ENCODE data around the gene STAB1. TPM values are rescaled to one million over a fixed set of nuclear protein-coding genes. Genes with fewer than 3 reads are reported as not detected.

The STAB1 gene
- total and polyA plus RNA-seq, 10 of the 15 experiments (the other 5 are each of a cell fraction or from before 2014, with no cell fraction given), result 0.46 TPM; not detected in 9

- no peak for TF ChIP-seq BACH1 (IDR thresholded peaks at IDR 0.05; ENCODE audit: borderline replicate concordance)
- TF ChIP-seq MEF2A (IDR thresholded peaks at IDR 0.05; ENCODE audit: insufficient read depth, low read depth, low read length), result no peak
- no peak for TF ChIP-seq RELB (IDR thresholded peaks at IDR 0.05; ENCODE audit: low read depth)
- no peak for TF ChIP-seq CREB1 (IDR thresholded peaks at IDR 0.05; ENCODE audit: low read depth)
- TF ChIP-seq ELK1 (IDR thresholded peaks at IDR 0.05; ENCODE audit: low read depth, low read length), result no peak
- no peak for TF ChIP-seq HDGF (IDR thresholded peaks at IDR 0.05)
Observed at GRCh38 chr3:52513281-52513680, 18.1 kb downstream of the STAB1 start (continued).

- FAIRE-seq (no peak), ATAC-seq (no peak), DNase-seq (ENCODE audit: low read depth, low spot score) (no peak)
- Histone ChIP-seq H3K9ac (ENCODE audit: control insufficient read depth, insufficient read depth, low read length) (no peak overlapping the region), H3K79me2 (ENCODE audit: control insufficient read depth, insufficient read depth, low read length) (no peaks in the 10 kb centered on the region), H4K20me1 (ENCODE audit: control insufficient read depth, insufficient read depth) (no peaks in the 10 kb centered on the region), H3K4me2 (ENCODE audit: control insufficient read depth, insufficient read depth) (no peak overlapping the region), H3K9me3 (replicated peaks; ENCODE audit: control insufficient read depth, insufficient read depth, low read length) (no peaks in the 10 kb centered on the region), H3K36me3 (ENCODE audit: control insufficient read depth in 2 of 2, insufficient read depth in 2 of 2, low read length in 1 of 2) (no peaks in the 10 kb centered on the region), H3K4me3 (no peak overlapping the region), H3K27ac (ENCODE audit: control insufficient read depth, insufficient read depth) (no peak overlapping the region), H3K27me3 (replicated peaks in 1 of 2; ENCODE audit: control insufficient read depth in 2 of 2, insufficient read depth in 2 of 2, low read length in 1 of 2) (no peaks in the 10 kb centered on the region; a peak in 2 of 4 replicates), H2AFZ (ENCODE audit: control insufficient read depth, low read depth, low read length) (no peak overlapping the region), H3K4me1 (ENCODE audit: control insufficient read depth, insufficient read depth, low read length) (no peaks in the 10 kb centered on the region)
- no TSS peak for BruUV-seq (replicated peaks)
- in situ Hi-C loops (cut with MboI), result no loop called here
- ChIA-PET CTCF (no interaction called here), RAD21 (ENCODE audit: unreplicated experiment) (no interaction called here), SMC1A (ENCODE audit: uncharacterized antibody, unreplicated experiment) (no interaction called here), POLR2A (no interaction called here)
- no peak for TF ChIP-seq IKZF2 (IDR thresholded peaks at IDR 0.05)
- no peak for TF ChIP-seq ZBTB40 (IDR thresholded peaks at IDR 0.05; ENCODE audit: borderline replicate concordance)
- TF ChIP-seq HSF1 (IDR thresholded peaks at IDR 0.05; ENCODE audit: low read depth, low read length), result no peak
- no peak for TF ChIP-seq ESRRA (IDR thresholded peaks at IDR 0.05; ENCODE audit: low read length)
- 27% methylated on average over 11 of the region's 11 CpGs for WGBS (ENCODE audit: insufficient coverage, insufficient replicate concordance, low lambda C conversion rate, missing lambda C conversion rate)
- intact Hi-C loops (cut with micrococcal nuclease; ENCODE audit: unreplicated experiment), result no loop called here
Observed at GRCh38 chr3:52514576-52514975, 19.4 kb downstream of the STAB1 start.

Data from GM12878 (cell line).